Measurements from ENCODE around the gene PARP12.

The PARP12 gene

DNA sequence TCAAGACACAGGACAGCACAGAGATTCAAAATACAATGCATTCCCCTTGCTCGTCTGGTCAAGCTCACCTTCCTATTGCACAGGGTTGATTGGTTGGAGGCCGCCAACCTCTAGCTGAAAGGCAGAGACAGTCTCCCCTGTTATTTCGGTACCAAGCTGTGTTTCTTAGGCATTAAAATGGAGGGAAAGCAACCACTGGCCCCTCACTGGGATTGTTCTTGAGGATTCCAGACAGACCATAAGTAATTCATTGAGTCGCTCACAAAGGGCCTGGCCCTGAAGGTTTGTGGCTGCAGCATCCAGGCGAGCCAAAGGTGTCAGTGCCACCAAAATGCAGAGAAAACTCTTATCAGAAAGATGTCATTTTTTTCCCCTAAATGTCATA lies 81.2 kb downstream of the PARP12 start:
- peaks cover 4% of the 10 kb centered on the region; the same call in 1 of the 2 replicates for H3K4me1 ChIP-seq
- H3K27me3 ChIP-seq = no peaks in the 10 kb centered on the region
- TF ChIP-seq, protein P1, sequence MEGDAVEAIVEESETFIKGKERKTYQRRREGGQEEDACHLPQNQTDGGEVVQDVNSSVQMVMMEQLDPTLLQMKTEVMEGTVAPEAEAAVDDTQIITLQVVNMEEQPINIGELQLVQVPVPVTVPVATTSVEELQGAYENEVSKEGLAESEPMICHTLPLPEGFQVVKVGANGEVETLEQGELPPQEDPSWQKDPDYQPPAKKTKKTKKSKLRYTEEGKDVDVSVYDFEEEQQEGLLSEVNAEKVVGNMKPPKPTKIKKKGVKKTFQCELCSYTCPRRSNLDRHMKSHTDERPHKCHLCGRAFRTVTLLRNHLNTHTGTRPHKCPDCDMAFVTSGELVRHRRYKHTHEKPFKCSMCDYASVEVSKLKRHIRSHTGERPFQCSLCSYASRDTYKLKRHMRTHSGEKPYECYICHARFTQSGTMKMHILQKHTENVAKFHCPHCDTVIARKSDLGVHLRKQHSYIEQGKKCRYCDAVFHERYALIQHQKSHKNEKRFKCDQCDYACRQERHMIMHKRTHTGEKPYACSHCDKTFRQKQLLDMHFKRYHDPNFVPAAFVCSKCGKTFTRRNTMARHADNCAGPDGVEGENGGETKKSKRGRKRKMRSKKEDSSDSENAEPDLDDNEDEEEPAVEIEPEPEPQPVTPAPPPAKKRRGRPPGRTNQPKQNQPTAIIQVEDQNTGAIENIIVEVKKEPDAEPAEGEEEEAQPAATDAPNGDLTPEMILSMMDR (IDR thresholded peaks at IDR 0.05; ENCODE audit: low read depth, low read length) = no peak

DNA sequence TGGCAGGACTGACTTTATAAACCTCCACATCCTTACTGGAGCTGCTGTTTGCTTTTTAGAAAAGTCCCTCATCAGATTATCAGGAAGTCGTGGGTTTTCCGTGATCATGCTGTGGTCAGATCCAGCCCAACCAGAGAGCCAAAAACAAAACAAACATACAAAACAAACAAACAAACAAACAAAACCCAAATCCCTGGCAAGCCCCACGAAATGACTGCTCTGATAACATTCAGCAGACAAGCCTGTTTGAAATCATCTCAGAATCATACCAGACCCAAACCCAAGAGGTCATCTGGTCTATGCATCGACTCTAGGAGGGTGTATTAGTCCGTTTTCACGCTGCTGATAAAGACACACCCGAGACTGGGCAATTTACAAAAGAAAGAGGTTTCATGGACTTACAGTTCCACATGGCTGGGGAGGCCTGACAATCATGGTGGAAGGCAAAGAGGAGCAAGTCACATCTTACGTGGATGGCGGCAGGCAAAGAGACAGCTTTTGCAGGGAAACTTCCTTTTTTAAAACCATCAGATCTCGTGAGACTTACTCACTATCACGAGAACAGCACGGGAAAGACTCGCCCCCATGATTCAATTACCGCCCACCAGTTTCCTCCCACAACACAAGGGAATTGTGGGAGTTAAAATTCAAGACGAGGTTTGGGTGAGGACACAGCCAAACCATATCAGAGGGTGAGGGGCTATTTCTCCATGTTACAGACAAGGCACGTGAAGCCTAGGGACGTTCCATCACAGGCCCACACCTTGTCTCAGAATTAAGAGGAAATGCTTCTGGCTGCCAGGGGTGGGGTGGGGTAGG lies 85.7 kb downstream of the PARP12 start:
- H3K36me3 ChIP-seq = no peaks in the 10 kb centered on the region
- DNase-seq = no peak
- peaks cover 4% of the 10 kb centered on the region; the same call in 1 of the 2 replicates for H3K4me1 ChIP-seq
- no peaks in the 10 kb centered on the region for H3K9me3 ChIP-seq
- H3K27me3 ChIP-seq = no peaks in the 10 kb centered on the region
- H3K4me3 ChIP-seq (ENCODE audit: low read depth, low read length) = no peak overlapping the region
- TF ChIP-seq, protein P1 (IDR thresholded peaks at IDR 0.05; ENCODE audit: low read depth, low read length) = no peak

More for the DNA sequence above, 81.2 kb downstream of the PARP12 start:
- DNase-seq = no peak
- H3K9me3 ChIP-seq = no peaks in the 10 kb centered on the region
- H3K36me3 ChIP-seq = no peaks in the 10 kb centered on the region
- H3K4me3 ChIP-seq (ENCODE audit: low read depth, low read length) = no peak overlapping the region

DNA sequence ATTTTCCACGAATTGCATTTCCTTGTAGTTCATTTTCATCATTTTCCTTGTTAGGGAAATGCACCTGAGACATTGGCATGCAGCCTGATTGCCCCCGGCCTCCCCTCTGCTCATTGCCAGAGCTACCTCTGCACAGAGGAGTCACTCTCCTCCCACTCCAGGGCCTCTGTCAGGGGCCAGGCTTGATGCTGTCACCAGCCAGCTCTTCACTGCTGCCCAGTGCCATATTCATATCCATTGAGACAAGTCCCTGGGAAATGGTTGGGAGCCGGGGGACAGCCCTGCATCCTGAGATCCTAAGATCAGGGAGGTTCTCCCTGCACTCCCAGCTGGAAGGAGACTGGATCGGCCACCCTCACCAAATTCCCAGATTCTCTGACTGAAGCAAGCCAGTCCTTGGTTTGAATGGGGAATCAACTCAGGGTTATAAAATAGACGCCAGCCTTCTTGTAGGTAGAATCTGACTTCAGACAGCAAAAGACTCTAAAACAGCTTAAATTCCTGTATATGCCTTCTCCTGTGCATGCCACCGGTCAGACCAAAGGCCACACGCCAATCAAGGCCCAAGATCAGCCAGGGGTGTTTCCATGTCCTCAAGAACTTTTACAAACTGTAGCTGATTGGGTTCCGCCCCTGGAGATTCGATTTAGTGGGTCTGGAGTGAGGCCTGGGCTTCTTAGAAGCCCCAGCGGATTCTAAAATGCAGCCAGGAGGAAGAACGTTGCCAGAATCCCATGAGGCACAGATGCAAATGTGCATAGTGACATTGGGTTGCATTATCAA lies 86.5 kb downstream of the PARP12 start:
- TF ChIP-seq, protein P1 (IDR thresholded peaks at IDR 0.05; ENCODE audit: low read depth, low read length) = no peak
- no peak overlapping the region for H3K4me3 ChIP-seq (ENCODE audit: low read depth, low read length)
- H3K4me1 ChIP-seq = peaks cover 4% of the 10 kb centered on the region; the same call in 1 of the 2 replicates

DNA sequence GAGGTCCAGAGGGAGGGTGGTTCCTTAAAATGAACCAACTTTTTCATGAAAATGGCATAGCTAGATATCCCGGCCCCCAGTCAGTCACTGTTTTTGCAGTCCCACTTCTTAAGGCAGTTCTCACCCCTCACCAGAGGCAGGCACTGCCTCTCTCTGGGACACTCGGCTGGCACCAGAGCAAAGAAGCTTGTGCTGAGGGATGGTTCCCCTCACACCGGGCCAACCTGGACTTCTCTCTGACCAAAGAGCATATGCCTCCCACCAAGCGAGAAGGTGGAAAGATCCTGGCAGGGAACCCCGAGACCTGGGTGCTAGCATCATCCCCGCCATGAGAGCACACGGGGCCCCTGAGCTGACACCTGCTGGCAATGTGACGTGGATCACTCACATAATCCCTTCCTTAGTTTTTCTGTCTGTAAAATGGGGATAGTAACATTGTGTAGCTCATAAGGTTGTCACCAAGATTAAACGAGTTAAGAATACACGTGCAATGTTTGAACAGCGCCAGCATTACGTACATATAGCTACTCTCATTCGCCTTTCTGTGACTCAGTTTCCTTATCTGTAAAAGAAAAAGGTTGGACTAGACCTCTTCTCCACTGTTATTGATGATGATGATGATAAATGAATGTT lies 88.5 kb downstream of the PARP12 start:
- no peak overlapping the region for H3K4me3 ChIP-seq (ENCODE audit: low read depth, low read length)
- H3K9me3 ChIP-seq = no peaks in the 10 kb centered on the region
- TF ChIP-seq, protein P1 (IDR thresholded peaks at IDR 0.05; ENCODE audit: low read depth, low read length) = no peak
- DNase-seq = no peak
- H3K36me3 ChIP-seq = no peaks in the 10 kb centered on the region
- H3K27me3 ChIP-seq = no peaks in the 10 kb centered on the region
- H3K4me1 ChIP-seq = peaks cover 4% of the 10 kb centered on the region; the same call in 1 of the 2 replicates

More for the DNA sequence above, 86.5 kb downstream of the PARP12 start:
- Histone ChIP-seq H3K27me3 (no peaks in the 10 kb centered on the region), H3K9me3 (no peaks in the 10 kb centered on the region), H3K36me3 (no peaks in the 10 kb centered on the region)
- DNase-seq = no peak

Measured in BE2C (cell line).